GM12864 (cell line): ENCODE results near the gene ONECUT3.

Experiments used
- DNase-seq: peaks from one replicate; pipeline ENCODE4 v3.0.0-alpha.2; 2011; ENCODE audit warnings: low read depth
- H3K4me3 ChIP-seq: 2 replicates; pipeline ENCODE4 v1.5.1; 2011; ENCODE audit warnings: mild to moderate bottlenecking, low read depth, low read length, control low read depth
- TF ChIP-seq, protein P1 (sequence below): IDR thresholded peaks from 2 replicates; pipeline ENCODE4 v1.5.1; 2011; ENCODE audit warnings: low read depth, mild to moderate bottlenecking, moderate library complexity, low read length, control low read depth, inconsistent platforms; ENCODE audit errors: missing control alignments

ONECUT3 gene

DNA sequence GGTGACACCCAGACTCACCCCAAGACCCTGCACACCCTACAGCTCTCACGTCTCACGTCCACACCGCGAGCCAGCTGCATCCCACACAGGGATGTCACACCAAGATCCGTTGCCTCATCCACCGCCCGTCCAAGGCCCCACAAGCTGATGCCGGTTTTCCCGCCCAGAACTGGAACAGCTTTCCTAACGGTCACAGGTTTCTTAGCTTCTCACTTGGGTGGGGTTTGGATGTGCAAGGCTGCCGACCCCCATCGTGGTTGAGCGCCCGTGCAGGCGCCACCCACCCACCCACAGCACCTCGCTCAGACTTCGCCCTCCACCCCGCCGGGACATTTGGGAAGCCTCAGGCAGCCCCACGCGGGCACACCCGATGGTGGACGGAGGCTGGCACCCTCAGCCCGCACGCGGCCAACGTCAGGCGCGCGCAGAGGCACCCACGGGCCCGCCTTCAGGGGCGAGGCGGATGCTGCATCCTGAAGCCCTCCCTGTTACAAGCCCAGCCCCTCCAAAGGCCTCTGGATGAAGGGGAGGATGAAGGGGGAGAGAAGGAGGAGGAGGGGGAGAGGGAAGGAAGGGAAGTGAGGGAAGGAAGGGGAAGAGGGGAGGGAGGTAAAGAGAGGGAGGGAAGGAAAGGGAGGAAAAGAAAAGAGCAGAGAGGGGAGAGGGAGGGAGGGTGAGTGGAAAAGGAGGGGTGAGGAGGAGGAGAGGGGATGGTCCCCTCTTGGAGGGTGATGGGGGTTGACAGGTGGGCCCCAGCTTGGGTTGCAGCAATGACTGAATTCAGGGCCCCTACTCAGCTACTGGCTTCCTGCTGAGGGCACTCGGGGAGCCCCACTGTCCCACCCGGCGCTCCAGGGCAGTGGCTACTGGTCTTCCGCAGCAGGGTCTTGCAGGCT lies 12.8 kb downstream of the ONECUT3 start:
- TF ChIP-seq, protein P1, sequence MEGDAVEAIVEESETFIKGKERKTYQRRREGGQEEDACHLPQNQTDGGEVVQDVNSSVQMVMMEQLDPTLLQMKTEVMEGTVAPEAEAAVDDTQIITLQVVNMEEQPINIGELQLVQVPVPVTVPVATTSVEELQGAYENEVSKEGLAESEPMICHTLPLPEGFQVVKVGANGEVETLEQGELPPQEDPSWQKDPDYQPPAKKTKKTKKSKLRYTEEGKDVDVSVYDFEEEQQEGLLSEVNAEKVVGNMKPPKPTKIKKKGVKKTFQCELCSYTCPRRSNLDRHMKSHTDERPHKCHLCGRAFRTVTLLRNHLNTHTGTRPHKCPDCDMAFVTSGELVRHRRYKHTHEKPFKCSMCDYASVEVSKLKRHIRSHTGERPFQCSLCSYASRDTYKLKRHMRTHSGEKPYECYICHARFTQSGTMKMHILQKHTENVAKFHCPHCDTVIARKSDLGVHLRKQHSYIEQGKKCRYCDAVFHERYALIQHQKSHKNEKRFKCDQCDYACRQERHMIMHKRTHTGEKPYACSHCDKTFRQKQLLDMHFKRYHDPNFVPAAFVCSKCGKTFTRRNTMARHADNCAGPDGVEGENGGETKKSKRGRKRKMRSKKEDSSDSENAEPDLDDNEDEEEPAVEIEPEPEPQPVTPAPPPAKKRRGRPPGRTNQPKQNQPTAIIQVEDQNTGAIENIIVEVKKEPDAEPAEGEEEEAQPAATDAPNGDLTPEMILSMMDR, result no peak
- no peak for DNase-seq
- no peak overlapping the region for H3K4me3 ChIP-seq

DNA sequence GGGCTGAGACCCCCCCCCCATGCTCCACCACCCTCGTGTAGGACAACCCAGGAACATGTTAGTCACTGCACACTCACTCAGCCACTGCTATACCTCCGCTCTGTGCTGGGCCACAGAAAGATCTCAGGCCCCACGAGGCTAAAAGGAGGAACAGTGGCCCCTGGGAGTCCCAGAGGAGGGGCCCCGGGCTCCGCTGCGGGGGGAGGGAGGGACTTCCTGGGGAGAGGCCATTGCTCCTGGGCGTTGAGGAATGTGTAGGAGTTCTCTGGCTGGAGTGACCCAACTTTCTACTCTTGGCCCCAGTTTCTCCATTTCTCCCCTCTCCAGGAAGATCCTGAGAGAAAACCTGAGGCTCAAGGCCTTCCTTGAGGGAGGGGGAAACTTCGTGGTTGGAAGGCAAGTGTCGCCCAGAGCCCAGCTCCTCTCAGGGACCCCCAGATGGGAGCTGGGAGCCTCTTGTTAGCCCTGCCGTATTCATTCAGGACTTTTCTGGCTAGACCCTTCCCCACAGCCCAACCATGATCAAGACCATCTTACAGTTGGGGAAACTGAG lies 13.6 kb downstream of the ONECUT3 start:
- DNase-seq, result no peak
- no peak overlapping the region for H3K4me3 ChIP-seq
- TF ChIP-seq, protein P1, result no peak

DNA sequence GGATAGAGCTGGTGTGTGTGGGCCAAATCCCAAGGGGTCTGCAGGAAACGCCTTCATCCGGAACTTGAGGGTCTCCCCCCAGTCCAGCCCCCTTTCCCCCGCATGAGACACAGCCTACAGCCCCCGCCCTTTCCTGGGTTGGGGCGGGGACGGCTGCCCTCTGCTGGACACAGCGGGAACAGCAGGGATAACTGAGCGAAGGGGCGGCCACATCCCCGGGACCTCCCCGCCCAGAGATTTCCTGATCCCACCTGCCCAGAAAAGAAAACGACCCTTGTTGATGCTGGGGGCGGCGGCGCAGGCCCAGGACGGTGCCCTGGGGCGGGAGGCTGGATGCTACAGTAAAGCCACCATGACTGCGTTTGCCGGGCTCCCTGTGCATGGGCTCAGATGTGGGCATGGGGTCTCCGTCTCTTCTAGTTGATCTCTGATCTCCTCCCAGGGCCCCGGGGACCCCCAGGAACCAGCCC lies 14.2 kb downstream of the ONECUT3 start:
- no peak overlapping the region for H3K4me3 ChIP-seq
- DNase-seq, result no peak
- TF ChIP-seq, protein P1, result peak; percentile 92

DNA sequence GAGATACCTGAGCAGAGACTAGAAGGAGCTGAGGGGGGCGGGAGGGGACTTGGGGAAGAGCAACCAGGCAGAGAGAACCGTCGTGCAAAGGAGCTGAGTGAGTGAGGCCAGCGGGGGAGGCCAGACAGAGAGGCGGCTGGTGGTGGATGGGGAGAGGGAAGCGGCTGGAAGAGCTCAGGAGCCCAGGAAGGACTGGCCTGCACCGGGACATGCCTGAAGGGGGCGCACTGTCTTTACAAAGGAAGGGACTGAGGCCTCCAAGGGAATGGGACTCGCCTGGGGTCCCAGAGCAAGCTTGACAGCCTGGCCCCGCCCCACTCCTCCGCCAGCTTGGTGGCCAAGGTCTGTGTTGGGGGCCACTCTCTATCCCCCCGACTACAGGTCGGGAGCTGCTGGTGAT lies 14.9 kb downstream of the ONECUT3 start:
- DNase-seq, result no peak
- H3K4me3 ChIP-seq, result no peak overlapping the region
- TF ChIP-seq, protein P1, result peak; percentile 27

DNA sequence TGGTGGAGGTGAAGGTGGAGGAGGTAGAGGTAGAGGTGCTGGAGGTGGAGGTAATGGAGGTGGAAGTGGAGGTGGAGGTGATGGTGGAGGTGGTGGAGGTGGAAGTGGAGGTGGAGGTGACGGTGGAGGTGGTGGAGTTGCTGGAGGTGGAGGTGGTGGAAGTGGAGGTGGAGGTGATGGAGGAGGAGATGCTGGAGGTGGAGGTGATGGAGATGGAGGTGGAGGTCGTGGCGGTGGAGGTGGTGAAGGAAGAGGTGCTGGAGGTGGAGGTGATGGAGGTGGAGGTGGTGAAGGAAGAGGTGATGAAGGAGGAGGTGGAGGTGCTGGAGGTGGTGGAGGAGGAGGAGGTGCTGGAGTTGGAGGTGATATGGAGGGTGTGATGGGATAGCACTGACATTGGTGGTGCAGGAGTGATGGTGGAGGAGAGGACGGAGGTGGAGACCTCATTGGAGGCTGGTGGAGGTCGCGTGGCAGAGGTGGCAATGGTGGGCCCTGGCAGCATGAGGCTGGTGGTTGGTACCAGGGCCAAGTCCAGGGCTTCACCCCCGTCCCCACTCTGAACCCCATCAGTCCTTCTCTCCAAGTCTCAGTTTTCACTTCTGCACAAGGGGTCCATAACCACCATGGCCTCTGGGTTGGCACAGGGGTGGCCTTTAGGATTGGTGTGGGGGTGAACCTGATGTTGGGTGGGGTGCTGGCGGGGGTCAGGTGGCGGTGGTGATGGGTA lies 15.8 kb downstream of the ONECUT3 start:
- DNase-seq, result no peak
- TF ChIP-seq, protein P1, result no peak

DNA sequence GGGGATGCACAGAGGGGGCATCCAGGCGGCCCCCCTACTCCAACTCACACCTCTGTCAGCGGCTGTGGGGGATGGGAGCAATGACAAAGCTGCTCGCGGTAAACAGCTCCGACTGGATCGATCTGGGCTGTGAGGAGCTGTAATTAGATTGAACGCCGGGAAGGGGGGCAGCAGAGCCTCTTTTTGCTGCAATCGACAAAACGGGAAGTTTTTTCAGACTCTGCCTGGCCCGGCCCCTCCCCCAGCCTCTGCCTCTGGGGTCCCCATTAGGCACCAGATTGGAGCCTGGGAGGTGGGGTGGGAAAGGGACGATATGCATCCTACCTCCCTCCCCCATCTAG lies 16.3 kb downstream of the ONECUT3 start:
- TF ChIP-seq, protein P1, result no peak
- DNase-seq, result no peak
- no peak overlapping the region for H3K4me3 ChIP-seq

More for the DNA sequence above, 15.8 kb downstream of the ONECUT3 start:
- H3K4me3 ChIP-seq, result no peak overlapping the region
